SU-DHL-6 (cell line): ENCODE results near the gene SCN4A.

ENCODE experiments used
- H2AFZ ChIP-seq: fragments of 200-600 bp; sonication (generic); 2 replicates; pipeline ENCODE4 v1.6.1; 2014; ENCODE audit warnings: low read depth, mild to moderate bottlenecking, moderate library complexity, mixed read lengths, antibody characterized with exemption, low read length; ENCODE audit not compliant: severe bottlenecking
- H3F3A ChIP-seq: fragments of 200-600 bp; shearing (Covaris generic); 2 replicates; pipeline ENCODE4 v1.6.0; 2016; ENCODE audit warnings: antibody characterized with exemption, mild to moderate bottlenecking; ENCODE audit not compliant: insufficient read depth
- H3K27ac ChIP-seq: fragments of 200-600 bp; sonication (generic); 2 replicates; pipeline ENCODE4 v1.5.1; 2016; ENCODE audit warnings: low read depth, mild to moderate bottlenecking, low read length, moderate library complexity, mixed read lengths
- H3K27me3 ChIP-seq: fragments of 200-600 bp; sonication (generic), shearing (Covaris generic); 2 replicates; pipeline ENCODE4 v1.6.0; 2014; ENCODE audit warnings: mild to moderate bottlenecking, low read length
- H3K36me3 ChIP-seq: fragments of 200-600 bp; sonication (generic); 2 replicates; pipeline ENCODE4 v1.6.1; 2014; ENCODE audit warnings: mild to moderate bottlenecking, low read length, mixed read lengths
- H3K4me2 ChIP-seq: fragments of 300-600, 200-600 bp; shearing (Covaris generic), sonication (generic); 2 replicates; pipeline ENCODE4 v1.6.0; 2014; ENCODE audit warnings: low read length, low read depth, mild to moderate bottlenecking; ENCODE audit not compliant: poor library complexity, severe bottlenecking
- H3K4me3 ChIP-seq: fragments of 200-600 bp; sonication (generic); 2 replicates; pipeline ENCODE4 v1.5.1; 2014; ENCODE audit warnings: antibody characterized with exemption, low read length, mild to moderate bottlenecking, mixed read lengths; ENCODE audit not compliant: insufficient read depth, poor library complexity, severe bottlenecking
- H3K79me2 ChIP-seq: fragments of 200-600 bp; sonication (generic); 2 replicates; pipeline ENCODE4 v1.6.1; 2014; ENCODE audit warnings: mild to moderate bottlenecking, low read length, moderate library complexity; ENCODE audit not compliant: insufficient read depth
- H3K9ac ChIP-seq: fragments of 200-600 bp; sonication (generic); 2 replicates; pipeline ENCODE4 v1.7.0; 2014; ENCODE audit warnings: mild to moderate bottlenecking, low read length
- H3K9me2 ChIP-seq: fragments of 200-600 bp; sonication (generic); replicated peaks from 2 replicates; pipeline ENCODE4 v1.6.1; 2014; ENCODE audit warnings: low read length; ENCODE audit not compliant: insufficient read depth
- H3K9me3 ChIP-seq: fragments of 200-600 bp; sonication (generic); 2 replicates; pipeline ENCODE4 v1.6.1; 2014; ENCODE audit warnings: low read length, mixed read lengths; ENCODE audit not compliant: insufficient read depth
- H4K20me1 ChIP-seq: fragments of 200-600 bp; sonication (generic); 2 replicates; pipeline ENCODE4 v1.6.1; 2014; ENCODE audit warnings: low read depth, mild to moderate bottlenecking, antibody characterized with exemption, low read length, moderate library complexity, mixed read lengths
- CTCF ChIP-seq: fragments of 200-600 bp; sonication (generic); IDR thresholded peaks from one replicate; pipeline ENCODE4 v1.5.1; 2017; ENCODE audit warnings: antibody characterized with exemption, mild to moderate bottlenecking, low read length, moderate library complexity; ENCODE audit not compliant: insufficient read depth, poor library complexity, severe bottlenecking
- EZH2phosphoT487 ChIP-seq: fragments of 200-600 bp; sonication (generic), shearing (Covaris generic); conservative IDR thresholded peaks from 2 replicates; pipeline ENCODE4 v1.6.1; 2018; ENCODE audit warnings: mild to moderate bottlenecking, antibody characterized with exemption, low read length, moderate library complexity, mixed read lengths

SCN4A gene

GRCh38 chr17:63932721-63933120, 40.0 kb downstream of the SCN4A start:
- TF ChIP-seq EZH2phosphoT487 = no peak
- no peak for TF ChIP-seq CTCF
- Histone ChIP-seq H3K27ac (peak overlapping the region; percentile 98), H3K9ac (peak overlapping the region; percentile 100), H3K4me2 (peak overlapping the region; percentile 89), H4K20me1 (no peaks in the 10 kb centered on the region), H3F3A (peaks cover 50% of the 10 kb centered on the region), H3K27me3 (no peaks in the 10 kb centered on the region), H3K4me3 (peak overlapping the region; percentile 100), H3K9me3 (no peaks in the 10 kb centered on the region), H2AFZ (no peak overlapping the region), H3K9me2 (no peaks in the 10 kb centered on the region), H3K36me3 (peaks cover 7% of the 10 kb centered on the region; the same call in 1 of the 2 replicates), H3K79me2 (peaks cover 32% of the 10 kb centered on the region)

GRCh38 chr17:63931981-63932561, 40.6 kb downstream of the SCN4A start, which contains the start of gene CD79B:
Gene CD79B, minus strand, starts transcription at chr17:63932331. Its CDS starts 70 bp downstream, at chr17:63932261.
- no peaks in the 10 kb centered on the region for H3K9me2 ChIP-seq
- TF ChIP-seq CTCF (no peak), EZH2phosphoT487 (no peak)
- H3K4me2 ChIP-seq = peak within 1 kb of the TSS; percentile 89
- peaks cover 32% of the 10 kb centered on the region for H3K79me2 ChIP-seq
- H4K20me1 ChIP-seq = no peaks in the 10 kb centered on the region
- H3K36me3 ChIP-seq = peaks cover 7% of the 10 kb centered on the region; the same call in 1 of the 2 replicates
- peak within 1 kb of the TSS; percentile 98 for H3K27ac ChIP-seq
- peak within 1 kb of the TSS; percentile 100 for H3K4me3 ChIP-seq
- no peaks in the 10 kb centered on the region for H3K9me3 ChIP-seq
- H3K27me3 ChIP-seq = no peaks in the 10 kb centered on the region
- peak within 1 kb of the TSS; percentile 100 for H3K9ac ChIP-seq
- H3F3A ChIP-seq = peaks cover 53% of the 10 kb centered on the region
- no peak within 1 kb of the TSS for H2AFZ ChIP-seq

- H3K27me3 ChIP-seq = no peaks in the 10 kb centered on the region
- TF ChIP-seq CTCF (no peak), EZH2phosphoT487 (no peak)
- no peak overlapping the region for H2AFZ ChIP-seq
- H3K9me2 ChIP-seq = no peaks in the 10 kb centered on the region
- peaks cover 7% of the 10 kb centered on the region; the same call in 1 of the 2 replicates for H3K36me3 ChIP-seq
- no peaks in the 10 kb centered on the region for H3K9me3 ChIP-seq
- peaks cover 61% of the 10 kb centered on the region for H3F3A ChIP-seq
- no peaks in the 10 kb centered on the region for H4K20me1 ChIP-seq
- peak overlapping the region; percentile 98 for H3K27ac ChIP-seq
- H3K4me3 ChIP-seq = peak overlapping the region; percentile 100
- peak overlapping the region; percentile 89 for H3K4me2 ChIP-seq
- H3K79me2 ChIP-seq = peaks cover 32% of the 10 kb centered on the region
- H3K9ac ChIP-seq = peak overlapping the region; percentile 100
These were observed 41.7 kb downstream of the SCN4A start for GRCh38 chr17:63930951-63931575.
